ENCODE results near the gene GART.

Gene GART

GRCh38 chr21:33461538-33462250 is 80.2 kb downstream of the GART start:
- TF ChIP-seq CTCF (conservative IDR thresholded peaks at IDR 0.05; ENCODE audit: low read depth, low read length) = no peak
- H3K4me3 ChIP-seq (ENCODE audit: low read length) = no peak overlapping the region
- no peak for DNase-seq (ENCODE audit: low read depth)

GRCh38 chr21:33458861-33459260 is 83.1 kb downstream of the GART start:
- no peak overlapping the region for H3K4me3 ChIP-seq (ENCODE audit: low read length)
- TF ChIP-seq CTCF (conservative IDR thresholded peaks at IDR 0.05; ENCODE audit: low read depth, low read length) = no peak
- DNase-seq (ENCODE audit: low read depth) = no peak

GRCh38 chr21:33455686-33456446 is 86.1 kb downstream of the GART start:
- DNase-seq (ENCODE audit: low read depth) = no peak
- no peak for TF ChIP-seq CTCF (conservative IDR thresholded peaks at IDR 0.05; ENCODE audit: low read depth, low read length)
- no peak overlapping the region for H3K4me3 ChIP-seq (ENCODE audit: low read length)

All from retinal pigment epithelial cell (primary cell).